ENCODE results near the gene RNF14. TPM values are rescaled to one million over a fixed set of nuclear protein-coding genes. Genes with fewer than 3 reads are reported as not detected.
A peak's percentile ranks its signal among the peaks of the same experiment; 100 is the strongest.

RNF14 gene
- total and polyA plus RNA-seq, 9 of the 15 experiments (the other 6 are each of a cell fraction or from before 2014, with no cell fraction given) = 36.3 to 140 (median 75.1) TPM

GRCh38 chr5:142025637-142026036, 56.7 kb downstream of the RNF14 start:
- peak overlapping the region; percentile 66 for H3K4me2 ChIP-seq (ENCODE audit: insufficient read depth, low read length)
- H4K20me1 ChIP-seq (replicated peaks; ENCODE audit: control insufficient read depth, insufficient read depth, low read length) = no peaks in the 10 kb centered on the region
- in situ Hi-C loops (cut with MboI) = no loop called here
- POLR2A ChIA-PET = interaction anchor here (0.9 to 1.4 kb wide), 2 partner anchors 11 to 84 kb away, joined by 3 to 5 read pairs; no protein-coding TSS in a partner anchor
- no TSS peak for BruUV-seq (replicated peaks)
- H3K4me3 ChIP-seq = no peak overlapping the region; the same call in 1 of the 2 replicates
- H3K36me3 ChIP-seq (ENCODE audit: control insufficient read depth, insufficient read depth, low read length) = no peaks in the 10 kb centered on the region
- H3K9ac ChIP-seq (ENCODE audit: insufficient read depth in 1 of 2, low read depth in 2 of 2, low read length in 2 of 2) = peak overlapping the region in 1 of 2 experiments; percentile 44; a peak in 2 of 4 replicates
- H3K9me1 ChIP-seq (ENCODE audit: control insufficient read depth, insufficient read depth, low read length) = no peaks in the 10 kb centered on the region
- H3K4me1 ChIP-seq (replicated peaks in 1 of 2; ENCODE audit: control insufficient read depth in 2 of 2, insufficient read depth in 2 of 2, low read length in 2 of 2) = peaks cover 4 to 6% of the 10 kb centered on the region in 2 experiments; a peak in 3 of 5 replicates
- no peak for FAIRE-seq
- intact Hi-C loops (cut with micrococcal nuclease) = no loop called here
- CTCF ChIA-PET (ENCODE audit: low intra/inter-chr PET ratio) = no interaction called here
- ATAC-seq = no peak
- H2AFZ ChIP-seq (ENCODE audit: low read depth, low read length) = peak overlapping the region; percentile 84
- no peaks in the 10 kb centered on the region for H3K27me3 ChIP-seq (ENCODE audit: control insufficient read depth in 2 of 2, insufficient read depth in 2 of 2, low read length in 2 of 2)
- no peak for DNase-seq (ENCODE audit: extremely low read depth in 1 of 4, low spot score in 3 of 4)
- peak; percentile 58 for TF ChIP-seq ZNF146 (CRISPR knock-in tag; IDR thresholded peaks at IDR 0.05; ENCODE audit: unreplicated experiment)
- no peak for TF ChIP-seq E2F8 (IDR thresholded peaks at IDR 0.05; ENCODE audit: low read depth, partially characterized antibody)
- TF ChIP-seq RBBP5 (IDR thresholded peaks at IDR 0.05; ENCODE audit: borderline replicate concordance, insufficient read depth, low read length, poor library complexity, severe bottlenecking) = no peak
- TF ChIP-seq ZNF224 (CRISPR knock-in tag; IDR thresholded peaks at IDR 0.05) = no peak
- TF ChIP-seq ZKSCAN1 (IDR thresholded peaks at IDR 0.05; ENCODE audit: low read depth, low read length) = no peak
- WGBS (ENCODE audit: insufficient coverage, low coverage, missing lambda C conversion rate) = 81% methylated on average over 7 of the region's 8 CpGs
- no peak overlapping the region; the same call in 2 of the 3 replicates for H3K27ac ChIP-seq (ENCODE audit: extremely low read depth, low read depth, low read length)
- no peaks in the 10 kb centered on the region for H3K79me2 ChIP-seq (ENCODE audit: control insufficient read depth, insufficient read depth, low read length)
- H3K9me3 ChIP-seq (replicated peaks; ENCODE audit: control insufficient read depth, insufficient read depth, low read depth, low read length) = no peaks in the 10 kb centered on the region

All from K562 (cell line).